Liver (tissue), 3 donors: ENCODE measurements around the gene KCNMA1.

Experiments
- ATF3 ChIP-seq: IDR thresholded peaks from 2 replicates; pipeline ENCODE4 v1.6.1; 2016; ENCODE audit warnings: antibody characterized with exemption
- CTCF ChIP-seq: fragments of 150-350 bp; IDR thresholded peaks from 2 replicates; pipeline ENCODE4 v1.5.1; 2017; ENCODE audit warnings: improper control_type of control experiment, low read depth, low read length; ENCODE audit not compliant: missing input control
- EGR1 ChIP-seq, 2 donors: IDR thresholded peaks; 2 replicates each; pipeline ENCODE4 v1.6.1; 2016 to 2018; ENCODE audit warnings: antibody characterized with exemption in 2 of 2, low read depth in 2 of 2
- FOXA1 ChIP-seq: IDR thresholded peaks from 2 replicates; pipeline ENCODE4 v1.6.1; 2016; ENCODE audit warnings: antibody characterized with exemption
- MAX ChIP-seq: IDR thresholded peaks from 2 replicates; pipeline ENCODE4 v1.6.1; 2016; ENCODE audit warnings: antibody characterized with exemption
- NR2F2 ChIP-seq: IDR thresholded peaks from 2 replicates; pipeline ENCODE4 v1.6.1; 2016; ENCODE audit warnings: antibody characterized with exemption
- RAD21 ChIP-seq, 2 donors: IDR thresholded peaks; 2 replicates each; pipeline ENCODE4 v1.6.1; 2016; ENCODE audit warnings: antibody characterized with exemption in 2 of 2, mild to moderate bottlenecking in 2 of 2
- REST ChIP-seq: IDR thresholded peaks from 2 replicates; pipeline ENCODE4 v1.6.1; 2016; ENCODE audit warnings: antibody characterized with exemption, mild to moderate bottlenecking
- RXRA ChIP-seq, 2 donors: IDR thresholded peaks; 2 replicates each; pipeline ENCODE4 v1.6.1; 2017 to 2018; ENCODE audit warnings: antibody characterized with exemption in 2 of 2, mild to moderate bottlenecking in 1 of 2
- SP1 ChIP-seq: IDR thresholded peaks from 2 replicates; pipeline ENCODE4 v1.6.1; 2018; ENCODE audit warnings: antibody characterized with exemption, mild to moderate bottlenecking
- TAF1 ChIP-seq: conservative IDR thresholded peaks from 2 replicates; pipeline ENCODE4 v1.6.1; 2016; ENCODE audit warnings: antibody characterized with exemption, mild to moderate bottlenecking
- YY1 ChIP-seq: IDR thresholded peaks from 2 replicates; pipeline ENCODE4 v1.6.1; 2016; ENCODE audit warnings: antibody characterized with exemption, mild to moderate bottlenecking
- donor health status: healthy.
- donor health status: healthy.

- TF ChIP-seq YY1 (no peak), REST (no peak), CTCF (no peak), RXRA (IDR thresholded peaks at IDR 0.05) (no peak), EGR1 (IDR thresholded peaks at IDR 0.05; ENCODE audit: low read depth in 2 of 2) (no peak), NR2F2 (no peak), SP1 (no peak), FOXA1 (no peak), RAD21 (IDR thresholded peaks at IDR 0.05) (no peak), MAX (no peak), ATF3 (no peak), TAF1 (no peak)
These were observed 622.2 kb downstream of the KCNMA1 start for GRCh38 chr10:77015360-77015759.
